HG02678 (cell line): Measurements from ENCODE around the gene PPT2.

Experiments used
- ATAC-seq: cut with Tn5 transposase; IDR thresholded peaks from one replicate; pipeline ENCODE4 v1.9.1; 2021; ENCODE audit warnings: mild to moderate bottlenecking, moderate library complexity; ENCODE audit not compliant: unreplicated experiment

Gene PPT2

GRCh38 chr6:32153564-32154513 is at the start of gene PPT2:
PPT2 (plus strand) TSS chr6:32154141; CDS start chr6:32154595, 454 bp downstream.
- ATAC-seq: peak; percentile 16

DNA sequence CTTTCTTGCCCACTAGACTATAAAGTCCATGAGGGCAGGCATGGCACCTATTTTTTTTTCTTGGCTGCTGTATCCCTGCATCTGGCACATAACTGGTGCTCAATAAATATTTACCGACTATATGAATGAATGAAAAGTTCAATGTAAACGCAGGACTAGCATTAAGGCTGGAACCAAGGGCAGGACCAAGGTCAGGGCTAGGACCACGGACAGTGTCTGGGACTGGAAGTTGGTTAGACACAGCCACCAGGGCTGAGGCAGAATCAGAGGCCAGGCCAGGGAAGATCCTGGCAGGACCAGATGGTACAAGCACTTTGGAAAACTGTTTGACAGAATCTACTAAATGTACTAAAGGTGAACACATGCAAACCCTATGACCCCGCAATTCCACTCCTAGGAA is 48.5 kb upstream of the PPT2 start:
- no peak for ATAC-seq

DNA sequence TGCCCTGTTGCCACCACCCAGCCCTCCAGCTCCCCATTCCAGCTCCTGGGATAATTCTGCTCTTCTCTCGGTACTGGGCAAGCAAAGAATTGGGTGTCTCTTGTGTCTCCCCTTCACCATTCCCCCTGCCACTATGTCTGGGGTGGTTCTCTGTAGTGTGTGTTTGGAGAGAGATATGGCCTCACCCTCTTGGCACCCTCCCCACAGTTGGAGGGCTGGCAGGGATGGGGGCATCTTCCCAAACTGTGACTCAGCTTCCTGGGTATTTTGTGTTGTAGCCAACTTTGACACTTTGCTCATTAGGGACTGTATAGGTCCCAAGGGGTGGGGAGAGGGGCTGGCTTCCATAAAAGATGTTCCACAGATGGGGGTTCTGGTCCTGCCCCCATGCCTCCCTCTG is 46.5 kb upstream of the PPT2 start:
- no peak for ATAC-seq

- ATAC-seq: no peak
Measured at GRCh38 chr6:32108094-32108627, 45.8 kb upstream of the PPT2 start.

DNA sequence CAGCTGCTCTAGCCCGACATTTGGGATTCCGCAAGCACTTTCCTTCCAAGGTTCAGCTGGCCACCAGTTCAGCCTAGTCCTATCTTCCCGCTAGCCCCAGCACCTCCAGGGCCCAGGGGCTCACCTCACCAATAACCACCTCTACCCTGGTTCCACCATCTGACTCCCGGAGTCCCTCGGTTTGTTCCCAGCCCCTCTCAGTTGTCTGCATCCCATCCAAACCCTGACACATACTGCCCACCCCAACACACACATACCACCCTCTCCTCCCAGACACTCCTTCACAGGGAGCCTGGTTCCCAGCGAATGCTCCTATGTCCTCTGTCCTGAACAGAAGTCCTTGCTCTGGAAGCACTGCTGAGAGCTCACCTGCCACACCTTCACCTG is 45.2 kb upstream of the PPT2 start:
- no peak for ATAC-seq

DNA sequence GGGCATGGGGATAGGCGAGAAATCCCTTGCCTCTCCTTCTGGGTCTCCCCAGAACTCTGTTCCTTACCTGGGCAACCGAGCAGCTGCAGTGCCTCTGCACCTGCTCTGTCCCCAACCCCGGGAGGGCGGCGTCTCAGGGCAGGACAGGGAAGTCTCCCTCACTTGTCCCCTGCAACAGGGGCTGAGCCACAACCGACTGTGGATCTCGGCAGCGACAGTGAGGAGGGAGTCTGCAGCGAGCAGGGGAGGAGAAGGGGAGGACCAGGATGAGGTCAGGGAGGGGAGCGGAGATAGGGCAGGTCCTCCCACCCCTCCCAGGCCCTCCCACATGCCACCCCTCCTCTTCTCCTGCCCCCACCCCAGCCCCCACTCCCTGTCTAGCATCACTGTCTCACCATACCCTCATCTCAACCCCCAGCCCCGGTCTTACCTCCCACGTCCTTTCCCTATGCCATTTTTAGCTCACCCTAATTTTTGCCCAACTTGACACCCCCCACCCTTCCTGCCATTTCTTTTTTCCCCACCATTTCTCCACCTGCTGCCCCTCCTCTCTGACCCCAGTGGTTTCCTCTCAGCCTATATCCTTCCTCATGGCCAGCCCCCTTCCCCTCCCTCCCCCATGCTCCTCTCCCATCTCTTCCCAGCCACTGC is 44.7 kb upstream of the PPT2 start, which contains the start of gene TNXB:
Gene TNXB, minus strand, starts transcription at position 225 of the 651 bp plus-strand sequence. CDS start 11,140 bp downstream, outside the sequence.
- no peak for ATAC-seq

DNA sequence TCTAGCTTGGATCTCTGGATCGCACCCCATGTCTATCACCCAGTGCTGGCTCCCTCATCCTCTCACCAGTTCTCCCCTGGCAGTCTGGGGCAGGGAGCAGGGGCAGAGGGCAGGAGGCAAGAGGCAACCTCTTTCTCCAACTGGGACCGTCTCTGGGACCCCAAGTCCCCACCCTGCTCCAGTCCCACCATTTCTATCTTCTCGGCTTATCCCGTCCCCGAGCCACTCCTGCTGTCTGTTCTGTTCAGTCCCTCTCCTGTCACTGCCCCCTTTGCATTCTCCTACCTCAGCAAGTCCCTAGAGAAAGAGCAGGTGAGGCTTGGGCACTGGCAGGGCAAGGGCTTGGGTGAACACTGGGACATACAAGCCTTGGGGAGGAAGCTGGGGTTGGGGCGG is 44.2 kb upstream of the PPT2 start:
- no peak for ATAC-seq

GRCh38 chr6:32110632-32111031 is 43.3 kb upstream of the PPT2 start:
- ATAC-seq: no peak

GRCh38 chr6:32111424-32112066 is 42.4 kb upstream of the PPT2 start:
- ATAC-seq: no peak

GRCh38 chr6:32112431-32112980 is 41.4 kb upstream of the PPT2 start:
- ATAC-seq: no peak

DNA sequence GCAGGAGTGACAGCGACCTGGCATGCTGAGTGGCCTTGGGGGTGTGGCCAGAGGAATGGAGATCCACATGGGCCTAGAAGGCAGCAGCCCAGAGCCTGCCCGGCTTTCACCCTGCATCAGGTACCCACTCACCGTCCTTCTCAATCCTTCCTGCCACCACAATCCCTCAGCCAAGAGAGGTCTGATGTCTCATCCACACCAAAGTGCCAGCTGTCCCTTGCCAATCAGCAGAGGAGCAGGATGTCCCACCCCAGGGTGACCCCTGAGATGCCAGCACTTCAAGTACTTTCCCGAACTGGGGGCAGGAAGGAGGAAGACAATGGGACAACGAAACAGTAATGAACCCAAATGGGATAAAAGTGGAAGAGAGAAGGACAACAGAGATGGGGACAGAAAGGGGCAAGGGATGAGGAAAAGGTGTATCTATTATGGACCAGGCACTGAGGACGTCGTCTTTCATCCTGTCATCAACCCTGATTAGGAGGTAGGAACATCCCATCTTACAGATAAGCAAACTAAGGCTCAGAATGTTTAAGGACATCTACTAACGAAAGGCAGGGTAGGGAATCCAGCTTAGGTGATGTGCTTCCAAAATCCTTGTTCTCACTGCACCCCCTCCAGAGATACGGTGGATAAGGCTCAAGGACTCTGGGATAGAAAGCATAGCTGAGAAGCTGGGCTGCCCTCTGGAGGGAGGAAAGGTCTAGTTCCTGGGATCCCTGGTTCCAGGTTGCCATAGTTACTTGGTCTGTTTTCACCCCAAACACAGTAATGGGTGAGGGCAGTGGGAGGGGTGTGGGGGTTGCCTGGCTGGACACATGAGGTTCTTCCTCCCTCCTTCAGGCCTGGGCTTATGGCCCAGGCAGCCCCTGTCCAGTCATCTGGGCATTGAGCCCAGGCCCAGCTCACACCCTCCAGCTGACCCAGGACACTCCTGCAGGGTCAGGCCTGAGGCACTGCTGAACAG is 40.3 kb upstream of the PPT2 start:
- ATAC-seq: no peak

DNA sequence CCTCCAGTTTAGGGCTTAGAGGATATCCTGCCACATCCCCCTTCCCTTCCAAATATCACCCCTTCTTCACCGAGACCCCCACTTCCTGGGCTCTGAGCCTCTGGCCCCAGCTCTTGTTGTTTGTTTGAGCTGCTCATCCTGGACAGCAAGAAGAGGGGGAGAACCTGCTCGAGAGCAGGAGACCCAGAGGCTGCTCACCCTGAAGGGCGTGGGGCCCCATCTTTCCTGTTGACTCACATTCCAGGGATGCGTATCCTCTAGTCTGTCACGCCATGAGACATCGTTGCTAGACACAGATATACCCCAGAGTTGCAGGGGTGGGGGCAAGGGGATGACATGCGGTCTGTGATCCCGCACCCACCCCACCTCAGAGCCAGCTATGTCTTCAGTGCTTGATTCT is 39.1 kb upstream of the PPT2 start:
- ATAC-seq: no peak

DNA sequence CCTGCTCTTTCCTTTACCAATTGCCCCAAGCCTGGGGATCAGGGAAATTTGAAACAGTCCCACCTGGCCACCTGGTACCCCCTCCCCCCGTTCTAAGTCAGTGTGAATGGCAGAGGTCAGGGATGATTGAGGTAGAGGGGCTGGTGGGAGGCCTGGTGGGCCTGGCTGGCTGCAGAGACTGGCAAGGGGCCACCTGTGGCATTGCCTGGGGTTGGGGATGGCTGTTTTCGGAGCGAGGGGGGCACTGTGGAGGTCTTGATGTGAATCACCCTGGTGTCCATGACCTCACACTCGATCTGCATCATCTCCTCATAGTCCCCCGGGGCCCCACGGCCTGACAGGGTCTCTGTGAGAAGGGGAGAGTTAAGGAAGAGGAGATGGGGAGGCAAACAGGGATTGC is 38.3 kb upstream of the PPT2 start:
- no peak for ATAC-seq

GRCh38 chr6:32116674-32117073 is 37.3 kb upstream of the PPT2 start:
- ATAC-seq: no peak

GRCh38 chr6:32117461-32117860 is 36.5 kb upstream of the PPT2 start:
- no peak for ATAC-seq

DNA sequence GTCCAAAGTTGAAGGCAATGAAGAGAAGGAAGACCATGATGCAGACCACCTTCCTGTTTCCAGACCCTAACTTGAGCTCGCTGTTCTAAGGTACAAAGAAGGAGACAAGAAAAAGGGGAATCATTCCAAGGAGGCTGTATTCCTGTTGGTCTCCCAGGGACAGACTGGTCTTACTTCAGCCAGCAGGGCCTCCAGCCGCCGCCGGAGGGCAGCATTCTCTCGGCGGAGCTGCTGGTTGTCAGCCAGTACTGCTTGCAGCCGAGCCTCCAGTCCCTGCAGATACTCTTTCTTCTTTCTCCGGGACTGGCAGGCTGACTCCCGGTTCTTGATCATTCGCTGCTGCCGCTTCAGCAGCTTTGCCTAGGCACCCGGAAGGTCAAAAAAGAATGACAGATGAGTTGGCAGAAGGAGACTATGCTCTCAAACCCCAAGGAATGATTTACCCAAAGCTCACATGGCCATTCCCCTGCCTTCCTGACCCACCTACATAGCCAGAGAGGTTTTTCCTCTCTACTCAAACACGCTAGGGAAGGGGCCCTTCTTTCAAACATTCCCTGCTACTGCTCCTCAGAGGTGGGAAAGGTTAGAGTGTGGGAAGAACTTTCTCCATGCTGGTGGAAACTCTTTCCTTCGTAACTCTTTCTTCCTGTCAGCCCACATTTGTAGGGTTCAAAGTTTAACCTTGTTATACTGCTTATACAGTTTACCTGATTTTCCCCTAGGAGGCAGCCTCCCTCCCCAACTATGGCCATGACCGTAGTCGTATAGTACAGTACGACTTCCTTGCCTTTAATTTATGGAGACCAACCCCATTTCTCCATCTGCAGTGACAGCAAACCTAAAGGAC is 34.9 kb upstream of the PPT2 start:
- ATAC-seq: no peak

DNA sequence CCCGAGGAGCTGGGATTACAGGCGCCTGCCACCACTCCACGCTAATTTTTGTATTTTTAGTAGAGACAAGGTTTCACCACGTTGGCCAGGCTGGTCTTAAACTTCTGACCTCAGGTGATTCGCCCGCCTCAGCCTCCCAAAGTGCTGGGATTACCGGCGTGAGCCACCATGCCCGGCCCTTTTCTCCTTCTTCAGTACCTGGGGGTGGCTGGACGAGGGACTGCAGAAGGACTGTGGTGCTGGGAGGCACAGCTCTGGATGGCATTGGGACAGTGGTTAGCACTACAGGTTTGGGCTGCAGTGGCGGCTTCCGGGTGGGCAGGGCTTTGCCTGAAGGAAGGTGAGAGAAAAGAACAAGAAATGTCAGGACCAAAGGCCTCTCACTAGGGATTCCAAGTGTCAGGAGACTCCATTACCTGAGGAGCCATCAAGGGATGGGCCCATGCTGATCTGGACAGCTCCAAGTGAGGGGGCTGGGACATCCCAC is 33.3 kb upstream of the PPT2 start:
- no peak for ATAC-seq

DNA sequence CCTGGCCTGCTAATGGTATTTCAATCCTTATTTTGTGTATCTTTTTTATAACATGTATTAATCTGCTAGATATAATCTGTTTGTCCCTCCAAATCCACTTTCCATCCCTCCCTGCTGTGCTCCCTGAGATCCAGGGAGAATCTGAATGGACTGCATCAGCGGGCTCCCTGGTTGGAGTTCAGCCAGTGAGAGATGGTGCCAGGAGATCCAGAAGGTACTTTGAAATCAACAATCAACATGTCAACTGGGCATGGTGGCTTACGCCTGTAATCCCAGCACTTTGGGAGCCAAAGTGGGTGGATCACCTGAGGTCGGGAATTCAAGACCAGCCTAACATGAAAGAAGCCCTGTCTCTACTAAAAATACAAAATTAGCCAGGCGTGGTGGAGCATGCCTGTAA is 30.3 kb upstream of the PPT2 start:
- ATAC-seq: no peak

DNA sequence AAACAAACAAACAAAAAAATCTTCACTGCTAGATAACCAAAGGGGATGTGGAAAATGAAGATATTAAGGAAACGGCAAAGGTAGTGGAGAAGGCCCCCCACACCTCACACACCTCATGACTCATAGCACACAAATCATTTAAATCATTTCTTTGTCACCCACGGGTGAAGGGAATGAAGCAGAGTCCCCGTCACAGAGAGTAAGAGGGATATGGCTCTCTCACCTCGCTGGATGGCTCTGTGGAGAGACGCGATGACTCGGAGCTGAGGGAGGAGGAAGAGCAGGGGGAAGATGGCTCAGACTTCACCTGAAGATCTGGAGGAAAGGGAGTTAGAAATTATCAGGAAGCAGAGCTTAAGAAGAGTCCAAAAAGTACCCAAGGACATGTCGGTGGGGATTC is 27.1 kb upstream of the PPT2 start:
- ATAC-seq: no peak
